OCI-LY3 (cell line): ENCODE measurements around the gene MICALL2.

ENCODE experiments used
- H2AFZ ChIP-seq: fragments of 200-600, 300-600 bp; shearing (Covaris generic); 2 replicates; pipeline ENCODE4 v1.6.0; 2014; ENCODE audit warnings: antibody characterized with exemption, low read depth, low read length
- H3K27ac ChIP-seq: fragments of 200-600, 300-600 bp; sonication (generic); 2 replicates; pipeline ENCODE4 v1.5.1; 2014; ENCODE audit warnings: mild to moderate bottlenecking, low read length, moderate library complexity, mixed read lengths
- H3K27me3 ChIP-seq: fragments of 200-600, 300-600 bp; sonication (generic); 2 replicates; pipeline ENCODE4 v1.6.1; 2014; ENCODE audit warnings: low read depth, low read length, mixed read lengths
- H3K36me3 ChIP-seq: fragments of 200-600, 300-600 bp; sonication (generic); replicated peaks from 2 replicates; pipeline ENCODE3; 2014; ENCODE audit warnings: low read depth, low read length, mixed read lengths
- H3K4me1 ChIP-seq: fragments of 300-600, 200-600 bp; sonication (generic); 2 replicates; pipeline ENCODE4 v1.6.1; 2014; ENCODE audit warnings: low read length, mixed read lengths
- H3K4me2 ChIP-seq: fragments of 200-600, 300-600 bp; sonication (generic); 2 replicates; pipeline ENCODE4 v1.6.1; 2014; ENCODE audit warnings: low read length, mixed read lengths
- H3K4me3 ChIP-seq: fragments of 300-600, 200-600 bp; sonication (generic); 2 replicates; pipeline ENCODE4 v1.5.1; 2014; ENCODE audit warnings: antibody characterized with exemption, mild to moderate bottlenecking, low read length, moderate library complexity
- H3K79me2 ChIP-seq: fragments of 300-600, 200-600 bp; shearing (Covaris generic); 2 replicates; pipeline ENCODE4 v1.6.1; 2014; ENCODE audit warnings: mild to moderate bottlenecking, low read length, mixed read lengths
- H3K9ac ChIP-seq: fragments of 300-600, 200-600 bp; shearing (Covaris generic); 2 replicates; pipeline ENCODE4 v1.6.0; 2014; ENCODE audit warnings: mild to moderate bottlenecking, low read length, moderate library complexity
- H3K9me3 ChIP-seq: fragments of 200-600, 300-600 bp; shearing (Covaris generic); 2 replicates; pipeline ENCODE4 v1.6.1; 2014; ENCODE audit warnings: low read length, mixed read lengths; ENCODE audit not compliant: insufficient read depth
- H4K20me1 ChIP-seq: fragments of 200-600, 300-600 bp; sonication (generic); 2 replicates; pipeline ENCODE4 v1.6.1; 2016; ENCODE audit warnings: low read length, mixed read lengths; ENCODE audit not compliant: insufficient read depth
- EZH2phosphoT487 ChIP-seq: fragments of 200-600 bp; shearing (Covaris generic); IDR thresholded peaks from 2 replicates; pipeline ENCODE4 v1.6.1; 2018; ENCODE audit warnings: antibody characterized with exemption, mixed run types, low read depth
- TF ChIP-seq, protein P1 (sequence below): fragments of 200-600, 300-600 bp; sonication (generic); IDR thresholded peaks from 2 replicates; pipeline ENCODE4 v1.5.1; 2014; ENCODE audit warnings: antibody characterized with exemption, low read length, low read depth

MICALL2 gene

DNA sequence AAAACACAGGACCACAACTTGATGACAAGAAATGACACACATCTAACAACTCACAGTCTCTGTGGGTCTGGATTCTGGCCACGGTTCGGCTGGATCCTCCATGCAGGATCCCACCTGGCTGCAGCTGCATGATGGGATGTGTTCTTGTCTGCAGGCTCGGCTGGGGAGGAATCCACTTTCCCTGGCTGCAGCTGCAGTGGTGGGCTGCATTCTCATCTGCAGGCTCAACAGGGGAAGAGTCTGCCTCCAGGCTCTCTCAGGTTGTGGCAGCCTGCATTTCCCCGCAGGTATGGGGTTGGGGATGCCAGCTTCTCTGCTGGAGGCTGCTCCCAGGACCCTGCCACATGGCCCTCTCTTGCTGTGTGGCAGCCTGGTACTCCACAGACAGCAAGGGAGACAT lies 64.9 kb downstream of the MICALL2 start:
- no peaks in the 10 kb centered on the region for H3K9me3 ChIP-seq
- H3K9ac ChIP-seq = no peak overlapping the region
- H3K4me3 ChIP-seq = no peak overlapping the region
- no peak overlapping the region for H2AFZ ChIP-seq
- no peaks in the 10 kb centered on the region for H3K4me1 ChIP-seq
- no peaks in the 10 kb centered on the region for H3K27me3 ChIP-seq
- H3K36me3 ChIP-seq = no peaks in the 10 kb centered on the region
- no peaks in the 10 kb centered on the region for H4K20me1 ChIP-seq
- H3K79me2 ChIP-seq = no peaks in the 10 kb centered on the region
- TF ChIP-seq, protein P1, sequence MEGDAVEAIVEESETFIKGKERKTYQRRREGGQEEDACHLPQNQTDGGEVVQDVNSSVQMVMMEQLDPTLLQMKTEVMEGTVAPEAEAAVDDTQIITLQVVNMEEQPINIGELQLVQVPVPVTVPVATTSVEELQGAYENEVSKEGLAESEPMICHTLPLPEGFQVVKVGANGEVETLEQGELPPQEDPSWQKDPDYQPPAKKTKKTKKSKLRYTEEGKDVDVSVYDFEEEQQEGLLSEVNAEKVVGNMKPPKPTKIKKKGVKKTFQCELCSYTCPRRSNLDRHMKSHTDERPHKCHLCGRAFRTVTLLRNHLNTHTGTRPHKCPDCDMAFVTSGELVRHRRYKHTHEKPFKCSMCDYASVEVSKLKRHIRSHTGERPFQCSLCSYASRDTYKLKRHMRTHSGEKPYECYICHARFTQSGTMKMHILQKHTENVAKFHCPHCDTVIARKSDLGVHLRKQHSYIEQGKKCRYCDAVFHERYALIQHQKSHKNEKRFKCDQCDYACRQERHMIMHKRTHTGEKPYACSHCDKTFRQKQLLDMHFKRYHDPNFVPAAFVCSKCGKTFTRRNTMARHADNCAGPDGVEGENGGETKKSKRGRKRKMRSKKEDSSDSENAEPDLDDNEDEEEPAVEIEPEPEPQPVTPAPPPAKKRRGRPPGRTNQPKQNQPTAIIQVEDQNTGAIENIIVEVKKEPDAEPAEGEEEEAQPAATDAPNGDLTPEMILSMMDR = no peak
- no peak for TF ChIP-seq EZH2phosphoT487
- no peak overlapping the region for H3K27ac ChIP-seq
- no peak overlapping the region for H3K4me2 ChIP-seq

DNA sequence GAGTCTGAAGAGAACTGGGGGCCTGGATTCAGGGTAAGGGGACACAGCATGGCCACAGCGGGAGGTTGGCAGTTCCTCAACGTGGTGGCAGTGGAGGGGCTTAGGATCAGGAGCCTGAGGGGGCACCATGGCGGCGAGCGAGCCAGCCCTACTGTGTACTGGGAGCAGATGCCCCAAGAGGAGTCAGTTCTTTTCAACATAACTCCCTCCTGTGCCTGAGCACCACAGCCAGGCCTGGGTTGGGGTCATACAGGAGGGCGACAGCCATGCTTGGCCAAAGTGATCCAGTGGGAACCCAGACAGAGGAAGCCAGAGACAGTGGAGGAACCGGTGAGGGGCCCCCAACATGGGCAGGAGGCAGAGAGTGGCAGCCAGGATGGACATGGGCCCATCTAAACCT lies 65.8 kb downstream of the MICALL2 start:
- H3K4me2 ChIP-seq = no peak overlapping the region
- no peaks in the 10 kb centered on the region for H3K79me2 ChIP-seq
- no peaks in the 10 kb centered on the region for H3K27me3 ChIP-seq
- no peaks in the 10 kb centered on the region for H3K36me3 ChIP-seq
- H3K9ac ChIP-seq = no peak overlapping the region
- TF ChIP-seq, protein P1 = no peak
- no peak for TF ChIP-seq EZH2phosphoT487
- no peak overlapping the region for H3K4me3 ChIP-seq
- H3K27ac ChIP-seq = no peak overlapping the region
- no peaks in the 10 kb centered on the region for H3K9me3 ChIP-seq
- H4K20me1 ChIP-seq = no peaks in the 10 kb centered on the region
- H3K4me1 ChIP-seq = no peaks in the 10 kb centered on the region
- H2AFZ ChIP-seq = no peak overlapping the region

DNA sequence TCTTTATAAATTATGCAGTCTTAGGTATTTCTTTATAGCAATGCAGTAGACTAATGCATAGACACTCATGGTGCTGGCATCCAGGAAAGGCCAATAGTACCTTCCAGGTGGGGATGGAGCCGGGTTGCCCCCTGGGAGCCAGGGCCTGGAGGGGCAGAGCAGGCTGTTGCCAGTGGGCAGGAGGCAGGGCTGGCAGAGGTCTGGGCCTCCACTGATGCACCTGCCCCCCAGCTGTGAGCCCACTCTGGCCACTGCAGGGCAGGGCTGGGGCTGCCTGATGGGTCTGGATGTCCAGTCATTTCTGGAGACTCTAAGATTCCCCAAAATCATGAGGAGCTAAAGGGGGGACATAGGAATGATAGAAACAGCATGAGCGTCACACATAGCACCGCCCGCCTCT lies 66.7 kb downstream of the MICALL2 start:
- Histone ChIP-seq H3K4me1 (no peaks in the 10 kb centered on the region), H3K9ac (no peak overlapping the region), H3K36me3 (no peaks in the 10 kb centered on the region), H2AFZ (no peak overlapping the region), H3K9me3 (no peaks in the 10 kb centered on the region), H3K4me3 (no peak overlapping the region), H3K4me2 (no peak overlapping the region), H4K20me1 (no peaks in the 10 kb centered on the region), H3K27me3 (no peaks in the 10 kb centered on the region), H3K27ac (no peak overlapping the region), H3K79me2 (no peaks in the 10 kb centered on the region)
- TF ChIP-seq EZH2phosphoT487 = no peak
- TF ChIP-seq, protein P1 = no peak

DNA sequence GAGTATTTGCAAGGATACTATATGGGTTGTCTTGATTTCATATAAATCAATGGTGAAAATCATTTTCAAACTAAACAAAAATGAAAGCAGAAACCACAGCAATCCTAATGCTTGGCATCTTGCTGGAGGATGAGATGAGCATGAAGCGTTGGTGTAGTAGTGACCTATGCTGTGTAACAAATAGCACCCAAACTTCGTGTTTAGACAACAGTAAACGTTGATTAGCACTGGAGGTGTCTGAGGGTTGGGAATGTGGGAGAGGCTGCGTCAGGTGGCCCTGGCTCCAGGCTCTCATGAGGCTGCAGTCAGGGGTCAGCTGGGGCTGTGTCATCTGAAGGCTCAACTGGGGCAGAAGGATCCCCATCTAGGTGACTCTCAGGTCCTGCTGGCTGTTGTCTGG lies 67.8 kb downstream of the MICALL2 start:
- H3K4me1 ChIP-seq = no peaks in the 10 kb centered on the region
- H3K9me3 ChIP-seq = no peaks in the 10 kb centered on the region
- H2AFZ ChIP-seq = no peak overlapping the region
- H3K4me3 ChIP-seq = no peak overlapping the region
- H3K9ac ChIP-seq = no peak overlapping the region
- H3K36me3 ChIP-seq = no peaks in the 10 kb centered on the region
- no peak overlapping the region for H3K4me2 ChIP-seq
- H3K79me2 ChIP-seq = no peaks in the 10 kb centered on the region
- H3K27me3 ChIP-seq = no peaks in the 10 kb centered on the region
- no peak for TF ChIP-seq EZH2phosphoT487
- TF ChIP-seq, protein P1 = no peak
- no peaks in the 10 kb centered on the region for H4K20me1 ChIP-seq
- H3K27ac ChIP-seq = no peak overlapping the region
